Panc1 (cell line): ENCODE data around the gene SHISAL2A. TPM values are rescaled to one million over a fixed set of nuclear protein-coding genes. Genes with fewer than 3 reads are reported as not detected.

Experiments used
- ATAC-seq: fragments of 200-7000 bp; cut with Tn5 transposase; 2 replicates; pipeline ENCODE4 v1.9.1; 2020; ENCODE audit warnings: mild to moderate bottlenecking, moderate library complexity
- BruUV-seq: library from RNA; stranded (reverse); fragments of 400-500 nt; replicated peaks from 2 replicates; lab custom pipeline; 2021; lab: Mats Ljungman, UMichigan
- CTCF ChIA-PET: fragments of 300-600 bp; sonication (Branson Sonifier 250); formaldehyde crosslinking; loops from one replicate; lab custom pipeline; 2022; ENCODE audit warnings: antibody characterized with exemption; lab: Charles Lee
- POLR2A ChIA-PET: fragments of 300-600 bp; sonication (Branson Sonifier 250); formaldehyde crosslinking; loops from one replicate; lab custom pipeline; 2022; ENCODE audit warnings: antibody characterized with exemption; lab: Charles Lee
- DNase-seq: peaks from one replicate; pipeline ENCODE4 v3.0.0-alpha.2; 2010; ENCODE audit warnings: low read depth, low spot score
- H3K27ac ChIP-seq: 2 replicates; pipeline ENCODE4 v1.5.1; 2011; ENCODE audit warnings: mild to moderate bottlenecking, low read length, inconsistent platforms
- H3K27me3 ChIP-seq: fragments of 200-500 bp; sonication (Bioruptor generic); 2 replicates; pipeline ENCODE4 v1.6.0; 2014; ENCODE audit warnings: low read length, inconsistent platforms; ENCODE audit not compliant: control insufficient read depth, insufficient read depth
- H3K36me3 ChIP-seq: fragments of 200-500 bp; sonication (Bioruptor generic); 2 replicates; pipeline ENCODE4 v1.5.1; 2014; ENCODE audit warnings: inconsistent platforms, mild to moderate bottlenecking, low read length, moderate library complexity; ENCODE audit not compliant: control insufficient read depth, insufficient read depth
- H3K4me1 ChIP-seq: 2 replicates; pipeline ENCODE4 v1.5.1; 2011; ENCODE audit warnings: inconsistent platforms, mild to moderate bottlenecking, low read length, moderate library complexity; ENCODE audit not compliant: control insufficient read depth, insufficient read depth
- H3K4me3 ChIP-seq, 2 experiments: 2 replicates each; pipeline ENCODE4 v1.5.1; 2011 to 2012; ENCODE audit warnings: low read depth in 2 of 2, low read length in 2 of 2, mild to moderate bottlenecking in 2 of 2, inconsistent platforms in 1 of 2, moderate library complexity in 1 of 2
- H3K9me3 ChIP-seq: fragments of 200-500 bp; sonication (Bioruptor generic); 2 replicates; pipeline ENCODE4 v1.5.1; 2014; ENCODE audit warnings: low read depth, mild to moderate bottlenecking, inconsistent platforms, low read length, moderate library complexity; ENCODE audit not compliant: control insufficient read depth, insufficient read depth
- CTCF ChIP-seq: fragments of 450-650 bp; IDR thresholded peaks from 2 replicates; pipeline ENCODE4 v1.5.1; 2017; ENCODE audit warnings: mild to moderate bottlenecking
- POLR2AphosphoS5 ChIP-seq: IDR thresholded peaks from 2 replicates; pipeline ENCODE4 v1.6.1; 2012; ENCODE audit warnings: mild to moderate bottlenecking, low read depth, low read length, moderate library complexity
- REST ChIP-seq, 2 experiments: IDR thresholded peaks; 2 replicates each; pipeline ENCODE4 v1.6.1; 2011 to 2012; ENCODE audit warnings: low read depth in 2 of 2, control low read depth in 1 of 2, low read length in 1 of 2, mild to moderate bottlenecking in 1 of 2, moderate library complexity in 1 of 2; ENCODE audit not compliant: insufficient read depth in 1 of 2
- SIN3A ChIP-seq: IDR thresholded peaks from 2 replicates; pipeline ENCODE4 v1.6.1; 2012; ENCODE audit warnings: low read depth, mild to moderate bottlenecking, low read length, moderate library complexity, borderline replicate concordance; ENCODE audit not compliant: insufficient read depth
- TCF7L2 ChIP-seq: IDR thresholded peaks from 2 replicates; pipeline ENCODE4 v1.6.1; 2011; ENCODE audit warnings: mild to moderate bottlenecking, low read depth, low read length, inconsistent platforms
- in situ Hi-C: cut with HindIII; loops from 2 replicates; pipeline ENCODE4 v1.10.0; 2016; ENCODE audit warnings: low sequenced_read_pairs, low pct_unique_long_range_greater_than_20kb
- intact Hi-C: fragments of 100-400 bp; cut with micrococcal nuclease; formaldehyde crosslinking; loops from one replicate; pipeline ENCODE4 v1.10.0; 2022; ENCODE audit not compliant: unreplicated experiment
- total RNA-seq: library from RNA; stranded (reverse); gene quantifications from one replicate; pipeline ENCODE4 v1.2.1, GENCODE V29; 2021; ENCODE audit not compliant: unreplicated experiment

SHISAL2A gene
- total RNA-seq, 1 experiment from 2014 or later, result 0.23 TPM

- TF ChIP-seq TCF7L2, result no peak
- TF ChIP-seq REST (IDR thresholded peaks at IDR 0.05; ENCODE audit: insufficient read depth in 1 of 2, low read depth in 2 of 2, low read length in 1 of 2), result no peak
- no peak for TF ChIP-seq POLR2AphosphoS5
- no peak for TF ChIP-seq CTCF
- TF ChIP-seq SIN3A, result no peak
- BruUV-seq, result no TSS peak
- Histone ChIP-seq H3K4me3 (no peak overlapping the region), H3K27me3 (no peaks in the 10 kb centered on the region), H3K4me1 (peaks cover 9% of the 10 kb centered on the region; the same call in 1 of the 2 replicates), H3K36me3 (no peaks in the 10 kb centered on the region), H3K27ac (no peak overlapping the region), H3K9me3 (no peaks in the 10 kb centered on the region)
- ChIA-PET POLR2A (no interaction called here), CTCF (no interaction called here)
- DNase-seq (no peak), ATAC-seq (no peak)
- in situ Hi-C loops, result no loop called here
- intact Hi-C loops, result no loop called here
Observed at GRCh38 chr1:52600533-52601179, 32.3 kb upstream of the SHISAL2A start.

GRCh38 chr1:52601519-52601918, 31.4 kb upstream of the SHISAL2A start:
- H3K4me1 ChIP-seq, result peaks cover 9% of the 10 kb centered on the region; the same call in 1 of the 2 replicates
- H3K4me3 ChIP-seq, result peak overlapping the region in 1 of 2 experiments; percentile 58; a peak in 2 of 4 replicates
- DNase-seq, result no peak
- POLR2A ChIA-PET, result no interaction called here
- BruUV-seq, result no TSS peak
- in situ Hi-C loops, result no loop called here
- ATAC-seq, result no peak
- no peak overlapping the region; the same call in 1 of the 2 replicates for H3K27ac ChIP-seq
- CTCF ChIA-PET, result no interaction called here
- TF ChIP-seq SIN3A, result no peak
- intact Hi-C loops, result no loop called here
- no peaks in the 10 kb centered on the region for H3K9me3 ChIP-seq
- no peaks in the 10 kb centered on the region for H3K36me3 ChIP-seq
- H3K27me3 ChIP-seq, result no peaks in the 10 kb centered on the region

GRCh38 chr1:52601991-52602855, 30.7 kb upstream of the SHISAL2A start, which contains the start of gene GPX7:
TSS of gene GPX7 (plus strand) at chr1:52602371. CDS start at chr1:52602410, 39 bp downstream.
- in situ Hi-C loops, result no loop called here

More at GRCh38 chr1:52601991-52602855, 30.7 kb upstream of the SHISAL2A start, which contains the start of gene GPX7:
- intact Hi-C loops, result no loop called here
- Histone ChIP-seq H3K27me3 (no peaks in the 10 kb centered on the region), H3K4me3 (peak within 1 kb of the TSS; percentile 39 to 58), H3K36me3 (no peaks in the 10 kb centered on the region), H3K27ac (peak within 1 kb of the TSS; percentile 77), H3K9me3 (no peaks in the 10 kb centered on the region), H3K4me1 (peaks cover 9% of the 10 kb centered on the region; the same call in 1 of the 2 replicates)
- ChIA-PET POLR2A (no interaction called here), CTCF (no interaction called here)
- DNase-seq, result no peak
- peak; percentile 77 for ATAC-seq
- BruUV-seq, result no TSS peak
- TF ChIP-seq SIN3A (peak; percentile 48; the same call in 1 of the 2 replicates), CTCF (no peak)
